GM19397 (cell line): ENCODE data around the gene SETSIP.
"Not testable (repeated sequence)": the region's sequence is repeated elsewhere in the genome, so short reads cannot be mapped to it uniquely, and the experiment has no call there.

ENCODE experiments used
- ATAC-seq: cut with Tn5 transposase; IDR thresholded peaks from one replicate; pipeline ENCODE4 v1.9.1; 2021; ENCODE audit warnings: mild to moderate bottlenecking, moderate library complexity; ENCODE audit not compliant: unreplicated experiment

The SETSIP gene

GRCh38 chr1:92065042-92065441, 10.2 kb downstream of the SETSIP start:
- ATAC-seq = no peak

GRCh38 chr1:92051948-92052347, 23.3 kb downstream of the SETSIP start:
- no peak for ATAC-seq

- no peak for ATAC-seq
These were observed 29.3 kb downstream of the SETSIP start for GRCh38 chr1:92045766-92046495.

GRCh38 chr1:92043621-92044020, 31.6 kb downstream of the SETSIP start:
- ATAC-seq = no peak

GRCh38 chr1:92040971-92041370, 34.2 kb downstream of the SETSIP start:
- ATAC-seq = no peak

GRCh38 chr1:92038695-92039346, 36.4 kb downstream of the SETSIP start:
- no peak for ATAC-seq

- ATAC-seq = no peak
These were observed 37.8 kb downstream of the SETSIP start for GRCh38 chr1:92037400-92037799.

- ATAC-seq = no peak
These were observed 43.7 kb downstream of the SETSIP start for GRCh38 chr1:92031281-92032110.

- no peak for ATAC-seq
These were observed 44.5 kb downstream of the SETSIP start for GRCh38 chr1:92030656-92031107.

GRCh38 chr1:92029241-92029922, 45.8 kb downstream of the SETSIP start:
- ATAC-seq = no peak

- no peak for ATAC-seq
These were observed 48.4 kb downstream of the SETSIP start for GRCh38 chr1:92026806-92027205.

- not testable (repeated sequence) for ATAC-seq
These were observed 49.2 kb downstream of the SETSIP start for GRCh38 chr1:92026042-92026441.
